GM23338 (cell line): Measurements from ENCODE around the gene NAP1L4. TPM values are rescaled to one million over a fixed set of nuclear protein-coding genes. Genes with fewer than 3 reads are reported as not detected.

ENCODE experiments used
- ATAC-seq: fragments of 200-7000 bp; cut with Tn5 transposase; 3 replicates; pipeline ENCODE4 v1.9.1; 2020
- DNase-seq: peaks from one replicate; pipeline ENCODE4 v3.0.0-alpha.2; 2015; ENCODE audit warnings: low spot score
- H2AFZ ChIP-seq: fragments of 200-600 bp; sonication (generic); 2 replicates; pipeline ENCODE4 v1.8.0; 2016; ENCODE audit warnings: antibody characterized with exemption, mild to moderate bottlenecking, moderate library complexity
- H3F3A ChIP-seq: fragments of 200-600 bp; sonication (generic); replicated peaks from 2 replicates; pipeline ENCODE4 v1.8.0; 2017; ENCODE audit warnings: antibody characterized with exemption, mixed run types, low read depth
- H3K27ac ChIP-seq: fragments of 200-600 bp; sonication (generic); 2 replicates; pipeline ENCODE4 v1.6.1; 2016; ENCODE audit warnings: low read depth
- H3K27me3 ChIP-seq: fragments of 200-600 bp; sonication (generic); 2 replicates; pipeline ENCODE4 v1.8.0; 2016; ENCODE audit warnings: mild to moderate bottlenecking, mixed run types, moderate library complexity; ENCODE audit not compliant: insufficient read depth
- H3K36me3 ChIP-seq: fragments of 200-600 bp; sonication (generic); 2 replicates; pipeline ENCODE4 v1.8.0; 2016; ENCODE audit warnings: mild to moderate bottlenecking; ENCODE audit not compliant: insufficient read depth
- H3K4me1 ChIP-seq: fragments of 200-600 bp; sonication (generic); 2 replicates; pipeline ENCODE4 v1.8.0; 2016; ENCODE audit warnings: mild to moderate bottlenecking, moderate library complexity; ENCODE audit not compliant: insufficient read depth
- H3K4me2 ChIP-seq: fragments of 200-600 bp; sonication (generic); 2 replicates; pipeline ENCODE4 v1.7.1; 2017; ENCODE audit warnings: mixed run types
- H3K4me3 ChIP-seq: fragments of 200-600 bp; sonication (generic); 2 replicates; pipeline ENCODE4 v1.6.1; 2016; ENCODE audit warnings: mixed run types
- H3K79me2 ChIP-seq: fragments of 200-600 bp; sonication (generic); replicated peaks from 2 replicates; pipeline ENCODE4 v1.8.0; 2017; ENCODE audit warnings: mild to moderate bottlenecking; ENCODE audit not compliant: insufficient read depth
- H3K9me2 ChIP-seq: fragments of 200-600 bp; sonication (generic); 2 replicates; pipeline ENCODE4 v1.8.0; 2017; ENCODE audit not compliant: insufficient read depth
- H4K20me1 ChIP-seq: fragments of 200-600 bp; sonication (generic); replicated peaks from 2 replicates; pipeline ENCODE4 v1.8.0; 2017; ENCODE audit warnings: mild to moderate bottlenecking; ENCODE audit not compliant: insufficient read depth
- H3K27ac Mint-ChIP-seq: 2 replicates; pipeline ENCODE4 v1.8.0; 2020; ENCODE audit warnings: inconsistent platforms, mild to moderate bottlenecking, moderate library complexity, mixed read lengths
- H3K27me3 Mint-ChIP-seq: 3 replicates; pipeline ENCODE4 v1.8.0; 2022; ENCODE audit warnings: low read depth, mild to moderate bottlenecking, moderate library complexity, mixed read lengths, inconsistent platforms; ENCODE audit not compliant: insufficient read depth, poor library complexity
- H3K36me3 Mint-ChIP-seq: 3 replicates; pipeline ENCODE4 v1.8.0; 2021; ENCODE audit warnings: low read depth, mild to moderate bottlenecking, inconsistent platforms, moderate library complexity, mixed read lengths
- H3K4me1 Mint-ChIP-seq: 3 replicates; pipeline ENCODE4 v1.8.0; 2020; ENCODE audit warnings: mild to moderate bottlenecking, inconsistent platforms, mixed read lengths
- H3K4me3 Mint-ChIP-seq: 3 replicates; pipeline ENCODE4 v1.8.0; 2021; ENCODE audit warnings: moderate library complexity, mild to moderate bottlenecking, inconsistent platforms, mixed read lengths
- H3K9me3 Mint-ChIP-seq: 3 replicates; pipeline ENCODE4 v1.8.0; 2020; ENCODE audit warnings: moderate library complexity, mild to moderate bottlenecking, inconsistent platforms, mixed read lengths
- CREB1 ChIP-seq: fragments of 250-450 bp; sonication (Bioruptor Pico); IDR thresholded peaks from 2 replicates; pipeline ENCODE4 v1.5.0; 2020; ENCODE audit warnings: low read depth, mild to moderate bottlenecking, moderate library complexity
- EZH2 ChIP-seq: fragments of 200-600 bp; sonication (generic); IDR thresholded peaks from one replicate; pipeline ENCODE4 v1.8.0; 2017; ENCODE audit warnings: antibody characterized with exemption, mild to moderate bottlenecking, low read depth; ENCODE audit not compliant: unreplicated experiment
- EZH2phosphoT487 ChIP-seq: fragments of 200-600 bp; sonication (generic); IDR thresholded peaks from one replicate; pipeline ENCODE4 v1.8.1; 2018; ENCODE audit warnings: antibody characterized with exemption; ENCODE audit not compliant: unreplicated experiment
- JUNB ChIP-seq: IDR thresholded peaks from one replicate; pipeline ENCODE4 v1.6.1; 2016; ENCODE audit warnings: antibody characterized with exemption; ENCODE audit not compliant: unreplicated experiment
- POLR2AphosphoS5 ChIP-seq: IDR thresholded peaks from 2 replicates; pipeline ENCODE4 v1.6.1; 2016; ENCODE audit warnings: antibody characterized with exemption, low read depth
- STAT1 ChIP-seq: IDR thresholded peaks from one replicate; pipeline ENCODE4 v1.6.1; 2016; ENCODE audit warnings: antibody characterized with exemption; ENCODE audit not compliant: unreplicated experiment
- ZNF114 ChIP-seq: fragments of 250-450 bp; sonication (Bioruptor Pico); IDR thresholded peaks from 2 replicates; pipeline ENCODE4 v1.5.0; 2020; ENCODE audit warnings: mild to moderate bottlenecking, moderate library complexity
- ZNF331 ChIP-seq: fragments of 250-450 bp; sonication (Bioruptor Pico); IDR thresholded peaks from 2 replicates; pipeline ENCODE4 v1.5.0; 2020; ENCODE audit warnings: low read depth, mild to moderate bottlenecking, moderate library complexity
- polyA plus RNA-seq: library from polyadenylated mRNA; unstranded; fragments of >200 nt; fragmentation: Nextera tagmentation; extraction: Ambion mirVana; gene quantifications from 2 replicates; pipeline ENCODE4 v1.2.1, GENCODE V29; 2016
- total RNA-seq: library from RNA; depleted of rRNA; stranded (reverse); fragments of >200 nt; shearing (Covaris generic); gene quantifications from 2 replicates; pipeline ENCODE4 v1.2.3, GENCODE V29; 2014
- TF ChIP-seq, protein P1 (sequence below), 2 experiments: fragments of 200-600 bp in 1 of 2; sonication (generic) in 1 of 2; conservative IDR thresholded peaks; 2 replicates each; pipeline versions ENCODE4 v1.5.1 to v1.6.1; 2016 to 2017; ENCODE audit warnings: antibody characterized with exemption in 2 of 2, low read depth in 2 of 2, mild to moderate bottlenecking in 2 of 2, moderate library complexity in 1 of 2
- TF ChIP-seq, protein P2 (sequence below): IDR thresholded peaks from one replicate; pipeline ENCODE4 v1.6.1; 2018; ENCODE audit warnings: antibody characterized with exemption; ENCODE audit not compliant: unreplicated experiment
- TF ChIP-seq, protein P3 (sequence below): fragments of 250-450 bp; sonication (Bioruptor Pico); IDR thresholded peaks from 2 replicates; pipeline ENCODE4 v1.5.0; 2020; ENCODE audit warnings: mild to moderate bottlenecking, moderate library complexity
- TF ChIP-seq, protein P4 (sequence below): IDR thresholded peaks from 2 replicates; pipeline ENCODE4 v1.6.1; 2016; ENCODE audit warnings: antibody characterized with exemption

The NAP1L4 gene
- total and polyA plus RNA-seq, 2 experiments from 2014 or later, result 181 to 189 TPM

DNA sequence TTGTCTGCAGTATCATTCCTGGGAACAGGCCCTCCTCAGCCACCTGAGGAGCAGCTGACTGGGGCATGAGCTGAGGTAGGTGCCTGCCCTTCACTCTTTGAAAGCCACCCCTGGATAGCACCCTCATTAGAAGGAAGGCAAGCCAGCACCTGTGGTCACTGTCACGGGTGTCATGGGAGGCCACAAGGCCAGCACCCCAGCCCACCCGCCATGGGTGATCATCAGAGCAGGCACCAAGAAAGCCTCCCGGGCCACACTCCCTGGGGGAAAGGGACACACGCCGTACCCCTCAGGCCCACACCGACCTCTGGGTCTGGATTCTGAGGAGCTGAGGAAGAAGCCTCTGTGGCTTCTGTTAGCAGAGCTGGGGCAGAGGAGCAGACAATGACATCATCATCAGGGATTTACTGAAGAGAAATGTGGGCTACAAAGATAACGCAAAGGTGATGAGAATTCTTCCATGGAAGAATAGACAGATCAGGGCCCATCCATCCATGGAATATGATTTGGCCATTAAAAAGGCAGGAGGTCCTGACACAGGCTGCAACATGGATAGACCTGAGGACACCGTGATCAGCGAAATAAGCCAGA lies 16.7 kb upstream of the NAP1L4 start:
- Mint-ChIP-seq H3K4me3 (no peak overlapping the region), H3K27ac (no peak overlapping the region)
- no peak overlapping the region for H3K27ac ChIP-seq

More for the DNA sequence above, 16.7 kb upstream of the NAP1L4 start:
- Mint-ChIP-seq H3K9me3 (no peaks in the 10 kb centered on the region), H3K4me1 (no peaks in the 10 kb centered on the region), H3K36me3 (peaks cover 79% of the 10 kb centered on the region), H3K27me3 (peaks cover 5% of the 10 kb centered on the region)
- Histone ChIP-seq H3K79me2 (no peaks in the 10 kb centered on the region), H3K4me2 (no peak overlapping the region), H3K27me3 (no peaks in the 10 kb centered on the region), H4K20me1 (no peaks in the 10 kb centered on the region; the same call in 1 of the 2 replicates), H3F3A (0 out of 2 replicates have a peak, but pooled peaks cover 3% of the 10 kb centered on the region), H3K9me2 (no peaks in the 10 kb centered on the region), H3K4me1 (no peaks in the 10 kb centered on the region), H3K4me3 (no peak overlapping the region), H3K36me3 (peaks cover 27% of the 10 kb centered on the region), H2AFZ (no peak overlapping the region)
- TF ChIP-seq, protein P1, sequence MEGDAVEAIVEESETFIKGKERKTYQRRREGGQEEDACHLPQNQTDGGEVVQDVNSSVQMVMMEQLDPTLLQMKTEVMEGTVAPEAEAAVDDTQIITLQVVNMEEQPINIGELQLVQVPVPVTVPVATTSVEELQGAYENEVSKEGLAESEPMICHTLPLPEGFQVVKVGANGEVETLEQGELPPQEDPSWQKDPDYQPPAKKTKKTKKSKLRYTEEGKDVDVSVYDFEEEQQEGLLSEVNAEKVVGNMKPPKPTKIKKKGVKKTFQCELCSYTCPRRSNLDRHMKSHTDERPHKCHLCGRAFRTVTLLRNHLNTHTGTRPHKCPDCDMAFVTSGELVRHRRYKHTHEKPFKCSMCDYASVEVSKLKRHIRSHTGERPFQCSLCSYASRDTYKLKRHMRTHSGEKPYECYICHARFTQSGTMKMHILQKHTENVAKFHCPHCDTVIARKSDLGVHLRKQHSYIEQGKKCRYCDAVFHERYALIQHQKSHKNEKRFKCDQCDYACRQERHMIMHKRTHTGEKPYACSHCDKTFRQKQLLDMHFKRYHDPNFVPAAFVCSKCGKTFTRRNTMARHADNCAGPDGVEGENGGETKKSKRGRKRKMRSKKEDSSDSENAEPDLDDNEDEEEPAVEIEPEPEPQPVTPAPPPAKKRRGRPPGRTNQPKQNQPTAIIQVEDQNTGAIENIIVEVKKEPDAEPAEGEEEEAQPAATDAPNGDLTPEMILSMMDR (conservative IDR thresholded peaks at IDR 0.05; ENCODE audit: low read depth in 2 of 2), result no peak
- TF ChIP-seq STAT1 (no peak), ZNF114 (CRISPR knock-in tag) (no peak), POLR2AphosphoS5 (no peak), ZNF331 (no peak), EZH2 (no peak), CREB1 (no peak), JUNB (no peak), EZH2phosphoT487 (no peak)
- TF ChIP-seq, protein P2, sequence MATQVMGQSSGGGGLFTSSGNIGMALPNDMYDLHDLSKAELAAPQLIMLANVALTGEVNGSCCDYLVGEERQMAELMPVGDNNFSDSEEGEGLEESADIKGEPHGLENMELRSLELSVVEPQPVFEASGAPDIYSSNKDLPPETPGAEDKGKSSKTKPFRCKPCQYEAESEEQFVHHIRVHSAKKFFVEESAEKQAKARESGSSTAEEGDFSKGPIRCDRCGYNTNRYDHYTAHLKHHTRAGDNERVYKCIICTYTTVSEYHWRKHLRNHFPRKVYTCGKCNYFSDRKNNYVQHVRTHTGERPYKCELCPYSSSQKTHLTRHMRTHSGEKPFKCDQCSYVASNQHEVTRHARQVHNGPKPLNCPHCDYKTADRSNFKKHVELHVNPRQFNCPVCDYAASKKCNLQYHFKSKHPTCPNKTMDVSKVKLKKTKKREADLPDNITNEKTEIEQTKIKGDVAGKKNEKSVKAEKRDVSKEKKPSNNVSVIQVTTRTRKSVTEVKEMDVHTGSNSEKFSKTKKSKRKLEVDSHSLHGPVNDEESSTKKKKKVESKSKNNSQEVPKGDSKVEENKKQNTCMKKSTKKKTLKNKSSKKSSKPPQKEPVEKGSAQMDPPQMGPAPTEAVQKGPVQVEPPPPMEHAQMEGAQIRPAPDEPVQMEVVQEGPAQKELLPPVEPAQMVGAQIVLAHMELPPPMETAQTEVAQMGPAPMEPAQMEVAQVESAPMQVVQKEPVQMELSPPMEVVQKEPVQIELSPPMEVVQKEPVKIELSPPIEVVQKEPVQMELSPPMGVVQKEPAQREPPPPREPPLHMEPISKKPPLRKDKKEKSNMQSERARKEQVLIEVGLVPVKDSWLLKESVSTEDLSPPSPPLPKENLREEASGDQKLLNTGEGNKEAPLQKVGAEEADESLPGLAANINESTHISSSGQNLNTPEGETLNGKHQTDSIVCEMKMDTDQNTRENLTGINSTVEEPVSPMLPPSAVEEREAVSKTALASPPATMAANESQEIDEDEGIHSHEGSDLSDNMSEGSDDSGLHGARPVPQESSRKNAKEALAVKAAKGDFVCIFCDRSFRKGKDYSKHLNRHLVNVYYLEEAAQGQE, result no peak
- TF ChIP-seq, protein P3, sequence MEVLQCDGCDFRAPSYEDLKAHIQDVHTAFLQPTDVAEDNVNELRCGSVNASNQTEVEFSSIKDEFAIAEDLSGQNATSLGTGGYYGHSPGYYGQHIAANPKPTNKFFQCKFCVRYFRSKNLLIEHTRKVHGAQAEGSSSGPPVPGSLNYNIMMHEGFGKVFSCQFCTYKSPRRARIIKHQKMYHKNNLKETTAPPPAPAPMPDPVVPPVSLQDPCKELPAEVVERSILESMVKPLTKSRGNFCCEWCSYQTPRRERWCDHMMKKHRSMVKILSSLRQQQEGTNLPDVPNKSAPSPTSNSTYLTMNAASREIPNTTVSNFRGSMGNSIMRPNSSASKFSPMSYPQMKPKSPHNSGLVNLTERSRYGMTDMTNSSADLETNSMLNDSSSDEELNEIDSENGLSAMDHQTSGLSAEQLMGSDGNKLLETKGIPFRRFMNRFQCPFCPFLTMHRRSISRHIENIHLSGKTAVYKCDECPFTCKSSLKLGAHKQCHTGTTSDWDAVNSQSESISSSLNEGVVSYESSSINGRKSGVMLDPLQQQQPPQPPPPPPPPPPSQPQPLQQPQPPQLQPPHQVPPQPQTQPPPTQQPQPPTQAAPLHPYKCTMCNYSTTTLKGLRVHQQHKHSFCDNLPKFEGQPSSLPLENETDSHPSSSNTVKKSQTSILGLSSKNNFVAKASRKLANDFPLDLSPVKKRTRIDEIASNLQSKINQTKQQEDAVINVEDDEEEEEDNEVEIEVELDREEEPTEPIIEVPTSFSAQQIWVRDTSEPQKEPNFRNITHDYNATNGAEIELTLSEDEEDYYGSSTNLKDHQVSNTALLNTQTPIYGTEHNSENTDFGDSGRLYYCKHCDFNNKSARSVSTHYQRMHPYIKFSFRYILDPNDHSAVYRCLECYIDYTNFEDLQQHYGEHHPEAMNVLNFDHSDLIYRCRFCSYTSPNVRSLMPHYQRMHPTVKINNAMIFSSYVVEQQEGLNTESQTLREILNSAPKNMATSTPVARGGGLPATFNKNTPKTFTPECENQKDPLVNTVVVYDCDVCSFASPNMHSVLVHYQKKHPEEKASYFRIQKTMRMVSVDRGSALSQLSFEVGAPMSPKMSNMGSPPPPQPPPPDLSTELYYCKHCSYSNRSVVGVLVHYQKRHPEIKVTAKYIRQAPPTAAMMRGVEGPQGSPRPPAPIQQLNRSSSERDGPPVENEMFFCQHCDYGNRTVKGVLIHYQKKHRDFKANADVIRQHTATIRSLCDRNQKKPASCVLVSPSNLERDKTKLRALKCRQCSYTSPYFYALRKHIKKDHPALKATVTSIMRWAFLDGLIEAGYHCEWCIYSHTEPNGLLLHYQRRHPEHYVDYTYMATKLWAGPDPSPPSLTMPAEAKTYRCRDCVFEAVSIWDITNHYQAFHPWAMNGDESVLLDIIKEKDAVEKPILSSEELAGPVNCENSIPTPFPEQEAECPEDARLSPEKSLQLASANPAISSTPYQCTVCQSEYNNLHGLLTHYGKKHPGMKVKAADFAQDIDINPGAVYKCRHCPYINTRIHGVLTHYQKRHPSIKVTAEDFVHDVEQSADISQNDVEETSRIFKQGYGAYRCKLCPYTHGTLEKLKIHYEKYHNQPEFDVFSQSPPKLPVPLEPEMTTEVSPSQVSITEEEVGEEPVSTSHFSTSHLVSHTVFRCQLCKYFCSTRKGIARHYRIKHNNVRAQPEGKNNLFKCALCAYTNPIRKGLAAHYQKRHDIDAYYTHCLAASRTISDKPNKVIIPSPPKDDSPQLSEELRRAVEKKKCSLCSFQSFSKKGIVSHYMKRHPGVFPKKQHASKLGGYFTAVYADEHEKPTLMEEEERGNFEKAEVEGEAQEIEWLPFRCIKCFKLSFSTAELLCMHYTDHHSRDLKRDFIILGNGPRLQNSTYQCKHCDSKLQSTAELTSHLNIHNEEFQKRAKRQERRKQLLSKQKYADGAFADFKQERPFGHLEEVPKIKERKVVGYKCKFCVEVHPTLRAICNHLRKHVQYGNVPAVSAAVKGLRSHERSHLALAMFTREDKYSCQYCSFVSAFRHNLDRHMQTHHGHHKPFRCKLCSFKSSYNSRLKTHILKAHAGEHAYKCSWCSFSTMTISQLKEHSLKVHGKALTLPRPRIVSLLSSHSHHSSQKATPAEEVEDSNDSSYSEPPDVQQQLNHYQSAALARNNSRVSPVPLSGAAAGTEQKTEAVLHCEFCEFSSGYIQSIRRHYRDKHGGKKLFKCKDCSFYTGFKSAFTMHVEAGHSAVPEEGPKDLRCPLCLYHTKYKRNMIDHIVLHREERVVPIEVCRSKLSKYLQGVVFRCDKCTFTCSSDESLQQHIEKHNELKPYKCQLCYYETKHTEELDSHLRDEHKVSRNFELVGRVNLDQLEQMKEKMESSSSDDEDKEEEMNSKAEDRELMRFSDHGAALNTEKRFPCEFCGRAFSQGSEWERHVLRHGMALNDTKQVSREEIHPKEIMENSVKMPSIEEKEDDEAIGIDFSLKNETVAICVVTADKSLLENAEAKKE (CRISPR knock-in tag), result no peak
- TF ChIP-seq, protein P4, sequence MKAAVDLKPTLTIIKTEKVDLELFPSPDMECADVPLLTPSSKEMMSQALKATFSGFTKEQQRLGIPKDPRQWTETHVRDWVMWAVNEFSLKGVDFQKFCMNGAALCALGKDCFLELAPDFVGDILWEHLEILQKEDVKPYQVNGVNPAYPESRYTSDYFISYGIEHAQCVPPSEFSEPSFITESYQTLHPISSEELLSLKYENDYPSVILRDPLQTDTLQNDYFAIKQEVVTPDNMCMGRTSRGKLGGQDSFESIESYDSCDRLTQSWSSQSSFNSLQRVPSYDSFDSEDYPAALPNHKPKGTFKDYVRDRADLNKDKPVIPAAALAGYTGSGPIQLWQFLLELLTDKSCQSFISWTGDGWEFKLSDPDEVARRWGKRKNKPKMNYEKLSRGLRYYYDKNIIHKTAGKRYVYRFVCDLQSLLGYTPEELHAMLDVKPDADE, result no peak
- ATAC-seq (no peak), DNase-seq (no peak)
